K562 (cell line): ENCODE measurements around the gene NUBPL.

Source experiments
- FOXA3 ChIP-seq, 2 experiments: fragments of 450-650 bp in 1 of 2; sonication (generic) in 1 of 2; formaldehyde crosslinking; IDR thresholded peaks in 1 of 2; conservative IDR thresholded peaks in 1 of 2; 2 replicates each; pipeline versions ENCODE4 v1.4.0 to v1.8.0; 2020 to 2022; ENCODE audit warnings: mild to moderate bottlenecking in 2 of 2, missing genetic modification reagents in 1 of 2
- HDAC8 ChIP-seq: fragments of 450-650 bp; IDR thresholded peaks from 2 replicates; pipeline ENCODE4 v1.6.1; 2016; ENCODE audit warnings: mild to moderate bottlenecking, missing genetic modification characterization, moderate library complexity, missing compliant biosample characterization
- HMG20A ChIP-seq: fragments of 450-650 bp; formaldehyde crosslinking; conservative IDR thresholded peaks from 2 replicates; pipeline ENCODE4 v1.4.0; 2020; ENCODE audit warnings: mild to moderate bottlenecking, mixed read lengths
- KLF16 ChIP-seq: IDR thresholded peaks from 2 replicates; pipeline ENCODE4 v1.6.1; 2016; ENCODE audit warnings: antibody characterized with exemption
- NR2C2 ChIP-seq, 2 experiments: fragments of 200-800 bp in 1 of 2; sonication (Bioruptor generic) in 1 of 2; sonication (generic) in 1 of 2; formaldehyde crosslinking in 1 of 2; IDR thresholded peaks; 2 replicates each; pipeline versions ENCODE4 v1.6.1 to v1.8.0; 2016 to 2022; ENCODE audit warnings: mild to moderate bottlenecking in 1 of 2, missing compliant biosample characterization in 1 of 2, missing genetic modification characterization in 1 of 2, missing genetic modification reagents in 1 of 2
- PHTF2 ChIP-seq: fragments of 250-450 bp; sonication (Bioruptor Pico); IDR thresholded peaks from 2 replicates; pipeline ENCODE4 v1.5.0; 2021; ENCODE audit warnings: mild to moderate bottlenecking
- ZNF766 ChIP-seq: fragments of 200-800 bp; sonication (Bioruptor generic); conservative IDR thresholded peaks from 2 replicates; pipeline ENCODE4 v1.6.1; 2016; ENCODE audit warnings: missing genetic modification characterization, missing compliant biosample characterization

DNA sequence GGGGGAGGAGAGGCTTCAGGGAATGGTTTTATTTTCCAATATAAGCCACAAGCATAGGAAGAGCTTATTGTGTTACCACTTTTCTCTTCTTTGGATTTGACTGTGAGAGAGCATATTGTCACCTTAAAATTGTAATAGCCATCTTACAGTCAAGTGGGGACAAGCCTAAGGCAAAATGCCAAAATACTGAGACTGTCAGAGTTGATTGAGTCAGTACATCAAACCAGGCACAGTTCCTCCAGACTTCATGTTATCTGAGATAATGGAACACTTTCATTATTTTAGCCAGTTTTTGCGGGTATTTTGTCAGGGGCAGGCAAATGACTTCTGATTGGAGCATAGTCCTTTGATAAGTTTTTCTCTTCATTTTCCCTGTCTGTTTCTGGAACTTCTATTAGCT, 19.5 kb upstream of the NUBPL start:
- no peak for TF ChIP-seq FOXA3 (CRISPR knock-in tag; conservative IDR thresholded peaks at IDR 0.05 in 1 of 2, IDR thresholded peaks at IDR 0.05 in 1 of 2)
- no peak for TF ChIP-seq KLF16
- no peak for TF ChIP-seq ZNF766 (CRISPR knock-in tag)
- no peak for TF ChIP-seq HDAC8 (tag)
- TF ChIP-seq NR2C2 (CRISPR knock-in tag; IDR thresholded peaks at IDR 0.05), result no peak
- no peak for TF ChIP-seq NR2C2 (tag; IDR thresholded peaks at IDR 0.05)
- no peak for TF ChIP-seq PHTF2 (CRISPR knock-in tag)
- TF ChIP-seq HMG20A (CRISPR knock-in tag), result no peak
